ENCODE results near the gene KRTAP2-3.

- TF ChIP-seq PRDM15 (CRISPR knock-in tag; IDR thresholded peaks at IDR 0.05) (no peak), ATF2 (IDR thresholded peaks at IDR 0.05; ENCODE audit: low read length) (no peak), MXI1 (IDR thresholded peaks at IDR 0.05; ENCODE audit: low read depth, low read length) (no peak), ZZZ3 (IDR thresholded peaks at IDR 0.05; ENCODE audit: control insufficient read depth, insufficient read length, low read depth) (no peak), POLR2AphosphoS5 (IDR thresholded peaks at IDR 0.05; ENCODE audit: low read length) (no peak), HCFC1 (IDR thresholded peaks at IDR 0.05; ENCODE audit: low read length) (no peak), CHD2 (IDR thresholded peaks at IDR 0.05; ENCODE audit: borderline replicate concordance, low read depth, low read length) (no peak), YY1 (IDR thresholded peaks at IDR 0.05; ENCODE audit: low read depth, low read length) (no peak)
Measured at GRCh38 chr17:41107941-41108450, 48.1 kb upstream of the KRTAP2-3 start.

Data from GM12878 (cell line).